Measurements from ENCODE around the gene PWWP2A.
A peak's percentile ranks its signal among the peaks of the same experiment; 100 is the strongest.

Gene PWWP2A

GRCh38 chr5:160129841-160130240 lies 10.6 kb upstream of the PWWP2A start:
- no peak for DNase-seq (ENCODE audit: low spot score)

- no peak for DNase-seq (ENCODE audit: low spot score)
Observed at GRCh38 chr5:160128632-160129031, 9.4 kb upstream of the PWWP2A start.

GRCh38 chr5:160119905-160120266 lies 636 bp upstream of the PWWP2A start:
- DNase-seq (ENCODE audit: low spot score): no peak

- DNase-seq (ENCODE audit: low spot score): peak; percentile 73
Observed at GRCh38 chr5:160118349-160119141, 705 bp downstream of the PWWP2A start.

GRCh38 chr5:160116991-160117390 lies 2.3 kb downstream of the PWWP2A start:
- DNase-seq (ENCODE audit: low spot score): no peak

- DNase-seq (ENCODE audit: low spot score): no peak
Observed at GRCh38 chr5:160108124-160108523, 11.1 kb downstream of the PWWP2A start.

GRCh38 chr5:160105686-160106360 lies 13.4 kb downstream of the PWWP2A start:
- DNase-seq (ENCODE audit: low spot score): no peak

GRCh38 chr5:160097991-160098390 lies 21.3 kb downstream of the PWWP2A start:
- no peak for DNase-seq (ENCODE audit: low spot score)

GRCh38 chr5:160096178-160096577 lies 23.1 kb downstream of the PWWP2A start:
- DNase-seq (ENCODE audit: low spot score): no peak

GRCh38 chr5:160092960-160093707 lies 26.1 kb downstream of the PWWP2A start:
- no peak for DNase-seq (ENCODE audit: low spot score)

- no peak for DNase-seq (ENCODE audit: low spot score)
Observed at GRCh38 chr5:160092514-160092913, 26.7 kb downstream of the PWWP2A start.

GRCh38 chr5:160090059-160090458 lies 29.2 kb downstream of the PWWP2A start:
- DNase-seq (ENCODE audit: low spot score): no peak

GRCh38 chr5:160089531-160089930 lies 29.7 kb downstream of the PWWP2A start:
- DNase-seq (ENCODE audit: low spot score): no peak

GRCh38 chr5:160088805-160089204 lies 30.4 kb downstream of the PWWP2A start:
- DNase-seq (ENCODE audit: low spot score): no peak

GRCh38 chr5:160087199-160087598 lies 32.1 kb downstream of the PWWP2A start:
- DNase-seq (ENCODE audit: low spot score): no peak

- DNase-seq (ENCODE audit: low spot score): no peak
Observed at GRCh38 chr5:160084144-160084543, 35.1 kb downstream of the PWWP2A start.

GRCh38 chr5:160083501-160083900 lies 35.7 kb downstream of the PWWP2A start:
- no peak for DNase-seq (ENCODE audit: low spot score)

GRCh38 chr5:160082614-160083500 lies 36.4 kb downstream of the PWWP2A start:
- no peak for DNase-seq (ENCODE audit: low spot score)

GRCh38 chr5:160081495-160081894 lies 37.8 kb downstream of the PWWP2A start:
- DNase-seq (ENCODE audit: low spot score): no peak

- DNase-seq (ENCODE audit: low spot score): no peak
Observed at GRCh38 chr5:160079753-160080152, 39.5 kb downstream of the PWWP2A start.

- DNase-seq (ENCODE audit: low spot score): no peak
Observed at GRCh38 chr5:160076997-160077396, 42.3 kb downstream of the PWWP2A start.

- DNase-seq (ENCODE audit: low spot score): no peak
Observed at GRCh38 chr5:160075073-160075472, 44.2 kb downstream of the PWWP2A start.
